ENCODE data around the gene C2.
"Not testable (repeated sequence)": the region's sequence is repeated elsewhere in the genome, so short reads cannot be mapped to it uniquely, and the experiment has no call there.

The C2 gene

GRCh38 chr6:31927863-31928671 lies 550 bp downstream of the C2 start:
- DNase-seq (ENCODE audit: low spot score): no peak

GRCh38 chr6:31928672-31928939 lies 1.1 kb downstream of the C2 start:
- no peak for DNase-seq (ENCODE audit: low spot score)

- DNase-seq (ENCODE audit: low spot score): no peak
These were observed 3.4 kb downstream of the C2 start for GRCh38 chr6:31930962-31931361.

GRCh38 chr6:31932137-31932536 lies 4.6 kb downstream of the C2 start:
- DNase-seq (ENCODE audit: low spot score): not testable (repeated sequence)

GRCh38 chr6:31933537-31933936 lies 6.0 kb downstream of the C2 start:
- DNase-seq (ENCODE audit: low spot score): no peak

- DNase-seq (ENCODE audit: low spot score): no peak
These were observed 7.5 kb downstream of the C2 start for GRCh38 chr6:31935021-31935420.

GRCh38 chr6:31935823-31936222 lies 8.3 kb downstream of the C2 start:
- no peak for DNase-seq (ENCODE audit: low spot score)

- DNase-seq (ENCODE audit: low spot score): no peak
These were observed 12.7 kb downstream of the C2 start for GRCh38 chr6:31940256-31940664.

GRCh38 chr6:31943742-31944141 lies 16.2 kb downstream of the C2 start:
- DNase-seq (ENCODE audit: low spot score): no peak

- DNase-seq (ENCODE audit: low spot score): no peak
These were observed 17.6 kb downstream of the C2 start for GRCh38 chr6:31945154-31945506.

- DNase-seq (ENCODE audit: low spot score): no peak
These were observed 18.2 kb downstream of the C2 start, which contains the start of gene CFB for GRCh38 chr6:31945507-31946369. TSS of gene CFB (plus strand) at chr6:31946095. CDS start at chr6:31946222, 127 bp downstream.

- no peak for DNase-seq (ENCODE audit: low spot score)
These were observed 18.9 kb downstream of the C2 start for GRCh38 chr6:31946370-31946885.

GRCh38 chr6:31947070-31947675 lies 19.7 kb downstream of the C2 start:
- no peak for DNase-seq (ENCODE audit: low spot score)

- no peak for DNase-seq (ENCODE audit: low spot score)
These were observed 20.3 kb downstream of the C2 start for GRCh38 chr6:31947864-31948263.

GRCh38 chr6:31948306-31948705 lies 20.8 kb downstream of the C2 start:
- DNase-seq (ENCODE audit: low spot score): no peak

- no peak for DNase-seq (ENCODE audit: low spot score)
These were observed 21.4 kb downstream of the C2 start for GRCh38 chr6:31948753-31949413.

- DNase-seq (ENCODE audit: low spot score): no peak
These were observed 22.5 kb downstream of the C2 start for GRCh38 chr6:31949926-31950548.

- DNase-seq (ENCODE audit: low spot score): no peak
These were observed 24.8 kb downstream of the C2 start for GRCh38 chr6:31952140-31952805.

GRCh38 chr6:31952890-31953289 lies 25.4 kb downstream of the C2 start:
- DNase-seq (ENCODE audit: low spot score): no peak

- DNase-seq (ENCODE audit: low spot score): no peak
These were observed 27.0 kb downstream of the C2 start for GRCh38 chr6:31954511-31954910.

- DNase-seq (ENCODE audit: low spot score): no peak
These were observed 29.3 kb downstream of the C2 start for GRCh38 chr6:31956796-31957195.

All from NAMALWA (cell line).